Measurements from ENCODE around the gene ASB18. TPM values are rescaled to one million over a fixed set of nuclear protein-coding genes. Genes with fewer than 3 reads are reported as not detected.

ASB18 gene
- polyA plus RNA-seq, 1 donor (not counting 4 experiments of a cell fraction or from before 2014, with no cell fraction given), result not detected

- peaks cover 92% of the 10 kb centered on the region for H3K27me3 ChIP-seq (ENCODE audit: control insufficient read depth, extremely low read depth, insufficient read depth, low read length)
- peak overlapping the region in 1 of 3 experiments; percentile 19 for H3K4me3 ChIP-seq (ENCODE audit: control insufficient read depth in 2 of 3, extremely low read depth in 1 of 3, insufficient read depth in 2 of 3, low read depth in 1 of 3, low read length in 3 of 3)
- no peaks in the 10 kb centered on the region for H3K36me3 ChIP-seq (ENCODE audit: control insufficient read depth in 2 of 2, extremely low read depth in 1 of 2, insufficient read depth in 2 of 2, low read length in 2 of 2)
- H3K9me1 ChIP-seq (ENCODE audit: control insufficient read depth, extremely low read depth, insufficient read depth, low read length), result no peaks in the 10 kb centered on the region
- H3K4me1 ChIP-seq (ENCODE audit: control insufficient read depth, extremely low read depth, insufficient read depth, low read length), result peaks cover 17% of the 10 kb centered on the region
- FAIRE-seq (no peak), DNase-seq (ENCODE audit: low read depth, low spot score) (no peak)
- no peaks in the 10 kb centered on the region for H3K9me3 ChIP-seq (ENCODE audit: control insufficient read depth, low read depth, low read length)
- no peak overlapping the region for H3K9ac ChIP-seq (ENCODE audit: control insufficient read depth, extremely low read depth, insufficient read depth, low read length)
- H4K20me1 ChIP-seq (ENCODE audit: control insufficient read depth, extremely low read depth, insufficient read depth, low read length), result peaks cover 11% of the 10 kb centered on the region
- no peak for TF ChIP-seq EZH2 (IDR thresholded peaks at IDR 0.05; ENCODE audit: low read length)
- TF ChIP-seq, protein P1, sequence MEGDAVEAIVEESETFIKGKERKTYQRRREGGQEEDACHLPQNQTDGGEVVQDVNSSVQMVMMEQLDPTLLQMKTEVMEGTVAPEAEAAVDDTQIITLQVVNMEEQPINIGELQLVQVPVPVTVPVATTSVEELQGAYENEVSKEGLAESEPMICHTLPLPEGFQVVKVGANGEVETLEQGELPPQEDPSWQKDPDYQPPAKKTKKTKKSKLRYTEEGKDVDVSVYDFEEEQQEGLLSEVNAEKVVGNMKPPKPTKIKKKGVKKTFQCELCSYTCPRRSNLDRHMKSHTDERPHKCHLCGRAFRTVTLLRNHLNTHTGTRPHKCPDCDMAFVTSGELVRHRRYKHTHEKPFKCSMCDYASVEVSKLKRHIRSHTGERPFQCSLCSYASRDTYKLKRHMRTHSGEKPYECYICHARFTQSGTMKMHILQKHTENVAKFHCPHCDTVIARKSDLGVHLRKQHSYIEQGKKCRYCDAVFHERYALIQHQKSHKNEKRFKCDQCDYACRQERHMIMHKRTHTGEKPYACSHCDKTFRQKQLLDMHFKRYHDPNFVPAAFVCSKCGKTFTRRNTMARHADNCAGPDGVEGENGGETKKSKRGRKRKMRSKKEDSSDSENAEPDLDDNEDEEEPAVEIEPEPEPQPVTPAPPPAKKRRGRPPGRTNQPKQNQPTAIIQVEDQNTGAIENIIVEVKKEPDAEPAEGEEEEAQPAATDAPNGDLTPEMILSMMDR (optimal IDR thresholded peaks at IDR 0.05 in 1 of 3, IDR thresholded peaks at IDR 0.05 in 1 of 3, conservative IDR thresholded peaks at IDR 0.05 in 1 of 3; ENCODE audit: extremely low read depth in 1 of 3, insufficient read depth in 2 of 3, low read length in 3 of 3), result no peak
- no peak overlapping the region for H2AFZ ChIP-seq (ENCODE audit: control insufficient read depth, low read length)
- H3K4me2 ChIP-seq (ENCODE audit: control insufficient read depth, extremely low read depth, insufficient read depth, low read depth, low read length), result peak overlapping the region; percentile 32
- dilution Hi-C loops (cut with MboI; ENCODE audit: extremely low pct_ligation_motif_present, low sequenced_read_pairs), result no loop called here
- no peaks in the 10 kb centered on the region for H3K79me2 ChIP-seq (ENCODE audit: control insufficient read depth, insufficient read depth, low read length)
- no peak overlapping the region for H3K27ac ChIP-seq (ENCODE audit: control insufficient read depth, insufficient read depth, low read length)
Observed at GRCh38 chr2:236169151-236169721, 95.0 kb downstream of the ASB18 start.

- H3K27me3 ChIP-seq (ENCODE audit: control insufficient read depth, extremely low read depth, insufficient read depth, low read length), result peaks cover 89% of the 10 kb centered on the region
- no peaks in the 10 kb centered on the region for H3K9me1 ChIP-seq (ENCODE audit: control insufficient read depth, extremely low read depth, insufficient read depth, low read length)
- no peaks in the 10 kb centered on the region for H3K9me3 ChIP-seq (ENCODE audit: control insufficient read depth, low read depth, low read length)
- no peak within 1 kb of the TSS for H3K27ac ChIP-seq (ENCODE audit: control insufficient read depth, insufficient read depth, low read length)
- no peak for TF ChIP-seq EZH2 (IDR thresholded peaks at IDR 0.05; ENCODE audit: low read length)
- TF ChIP-seq, protein P1 (optimal IDR thresholded peaks at IDR 0.05 in 1 of 3, IDR thresholded peaks at IDR 0.05 in 1 of 3, conservative IDR thresholded peaks at IDR 0.05 in 1 of 3; ENCODE audit: extremely low read depth in 1 of 3, insufficient read depth in 2 of 3, low read length in 3 of 3), result peak in 1 of 3 experiments; percentile 22
- dilution Hi-C loops (cut with MboI; ENCODE audit: extremely low pct_ligation_motif_present, low sequenced_read_pairs), result no loop called here
- no peaks in the 10 kb centered on the region for H3K79me2 ChIP-seq (ENCODE audit: control insufficient read depth, insufficient read depth, low read length)
- DNase-seq (ENCODE audit: low read depth, low spot score) (no peak), FAIRE-seq (no peak)
- H3K4me1 ChIP-seq (ENCODE audit: control insufficient read depth, extremely low read depth, insufficient read depth, low read length), result peaks cover 18% of the 10 kb centered on the region
- peak within 1 kb of the TSS; percentile 33 for H3K9ac ChIP-seq (ENCODE audit: control insufficient read depth, extremely low read depth, insufficient read depth, low read length)
- peaks cover 11% of the 10 kb centered on the region for H4K20me1 ChIP-seq (ENCODE audit: control insufficient read depth, extremely low read depth, insufficient read depth, low read length)
- H2AFZ ChIP-seq (ENCODE audit: control insufficient read depth, low read length), result peak within 1 kb of the TSS; percentile 80
- H3K36me3 ChIP-seq (ENCODE audit: control insufficient read depth in 2 of 2, extremely low read depth in 1 of 2, insufficient read depth in 2 of 2, low read length in 2 of 2), result no peaks in the 10 kb centered on the region
- H3K4me3 ChIP-seq (ENCODE audit: control insufficient read depth in 2 of 3, extremely low read depth in 1 of 3, insufficient read depth in 2 of 3, low read depth in 1 of 3, low read length in 3 of 3), result peak within 1 kb of the TSS; percentile 46 to 67 (median 62)
- peak within 1 kb of the TSS; percentile 71 for H3K4me2 ChIP-seq (ENCODE audit: control insufficient read depth, extremely low read depth, insufficient read depth, low read depth, low read length)
Observed at GRCh38 chr2:236168110-236169080, 95.8 kb downstream of the ASB18 start, which contains the start of gene GBX2. Gene GBX2, minus strand, starts transcription at chr2:236168386. Its CDS starts 415 bp downstream, at chr2:236167971.

Data from keratinocyte (primary cell).